Stimulated activated CD8-positive, alpha-beta memory T cell treated with anti-CD3 and anti-CD28 coated beads, Interleukin-7, amount 100 ng/mL, for 48 hours (primary cell): ENCODE results near the gene ROR2.
A peak's percentile ranks its signal among the peaks of the same experiment; 100 is the strongest.

Source experiments
- DNase-seq, 2 donors: peaks; one replicate each; pipeline ENCODE4 v3.0.0-alpha.2; 2020; ENCODE audit warnings: low read depth in 1 of 2; ENCODE audit errors: extremely low read depth in 1 of 2

The ROR2 gene

DNA sequence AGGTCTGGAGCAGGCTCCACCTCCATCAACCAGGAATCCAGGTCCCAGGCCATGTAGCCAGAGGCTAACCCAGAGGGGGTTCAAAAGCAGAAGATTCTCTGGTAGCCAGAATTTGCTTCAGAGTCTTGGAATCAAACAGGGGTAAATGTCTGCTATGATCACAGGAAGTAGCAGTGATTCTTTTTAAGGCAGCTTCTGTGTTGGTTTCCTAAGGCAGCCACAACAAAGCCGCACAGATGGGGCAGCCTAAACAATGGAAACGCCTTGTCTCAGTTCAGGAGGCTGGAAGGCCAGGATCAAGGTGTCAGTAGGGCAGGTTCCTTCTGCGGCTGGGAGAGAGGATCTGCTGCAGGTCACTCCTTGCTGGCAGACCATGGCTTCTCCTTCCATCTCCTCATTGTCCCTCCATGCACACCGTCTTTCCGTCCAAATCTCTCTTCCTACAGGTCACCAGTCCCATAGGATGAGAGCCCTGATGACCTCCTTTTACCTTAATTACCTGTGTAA is 167.3 kb downstream of the ROR2 start:
- no peak for DNase-seq

DNA sequence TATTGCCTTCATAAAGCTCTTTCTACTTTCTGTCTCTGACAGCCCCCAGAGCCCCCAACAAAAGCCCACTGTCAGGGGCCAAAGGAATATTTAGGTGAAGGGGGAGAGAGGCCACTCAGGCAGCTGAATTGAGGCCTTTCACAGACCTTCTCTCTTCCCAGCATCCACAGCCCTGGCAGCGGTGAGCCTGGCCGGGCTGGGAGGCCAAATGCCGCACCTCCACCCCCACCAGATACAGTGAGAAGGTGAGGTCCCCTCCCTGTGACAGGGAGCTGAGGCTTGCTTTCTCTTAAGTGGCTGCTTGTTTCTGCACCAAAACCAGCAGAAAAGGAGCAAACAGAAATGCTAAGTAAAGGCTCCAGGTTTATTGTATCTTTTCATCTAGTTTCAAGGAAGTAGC is 168.1 kb downstream of the ROR2 start:
- no peak for DNase-seq

GRCh38 chr9:91781116-91781515 is 168.9 kb downstream of the ROR2 start:
- no peak for DNase-seq

GRCh38 chr9:91778031-91778430 is 172.0 kb downstream of the ROR2 start:
- no peak for DNase-seq

GRCh38 chr9:91777292-91777830 is 172.7 kb downstream of the ROR2 start:
- no peak for DNase-seq

GRCh38 chr9:91776409-91777291 is 173.4 kb downstream of the ROR2 start:
- DNase-seq = no peak

DNA sequence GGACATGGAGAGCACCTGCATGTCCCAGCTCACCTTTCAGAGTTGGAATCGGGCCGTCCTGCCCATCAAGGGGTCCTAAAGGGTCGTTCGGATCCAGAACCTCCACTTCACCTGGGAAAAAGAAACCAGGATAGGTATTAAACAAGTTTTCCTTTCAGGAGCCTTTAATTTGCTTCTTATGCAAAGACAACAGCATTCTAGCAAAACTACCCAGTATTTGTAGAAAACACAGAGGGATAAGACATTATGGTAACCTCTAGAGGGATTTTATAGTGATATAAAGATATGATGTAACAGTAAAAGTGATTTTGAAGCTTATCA is 174.4 kb downstream of the ROR2 start:
- DNase-seq = no peak

DNA sequence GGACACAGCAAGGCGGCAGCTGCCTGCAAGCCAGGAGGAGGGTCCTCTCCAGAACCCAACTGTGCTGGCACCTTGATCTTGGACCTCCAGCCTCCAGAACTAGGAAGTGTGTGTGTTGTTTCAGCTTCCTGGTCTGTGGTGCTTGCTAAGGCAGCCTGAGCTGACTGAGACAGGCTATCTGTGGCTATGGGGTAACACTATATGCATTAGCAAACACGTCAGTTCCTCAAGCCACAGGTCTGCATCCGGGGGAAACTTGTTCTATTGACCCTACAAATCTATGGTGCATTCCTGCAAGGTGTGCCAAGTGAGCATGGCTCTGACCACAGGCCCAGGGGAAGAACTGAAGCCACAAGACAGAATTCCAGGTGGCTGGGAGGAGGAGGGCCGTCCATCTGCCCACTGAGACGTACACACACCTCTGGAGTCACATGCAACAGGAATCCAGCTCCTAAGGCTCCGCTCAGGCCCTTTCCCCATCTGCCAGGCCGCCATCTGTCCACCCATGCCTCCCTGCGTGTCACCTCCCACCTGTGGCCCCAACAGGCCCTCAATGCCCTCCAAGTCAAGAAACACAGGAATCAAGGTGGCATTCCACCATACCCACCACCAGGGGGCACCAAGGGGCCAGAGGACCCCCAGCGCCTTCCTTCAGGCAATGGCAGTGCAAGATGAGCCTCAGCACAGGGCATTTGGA is 174.9 kb downstream of the ROR2 start:
- DNase-seq = peak; percentile 39 to 47

GRCh38 chr9:91773156-91773555 is 176.9 kb downstream of the ROR2 start:
- no peak for DNase-seq

- no peak for DNase-seq
Measured at GRCh38 chr9:91771864-91772263, 178.2 kb downstream of the ROR2 start.

DNA sequence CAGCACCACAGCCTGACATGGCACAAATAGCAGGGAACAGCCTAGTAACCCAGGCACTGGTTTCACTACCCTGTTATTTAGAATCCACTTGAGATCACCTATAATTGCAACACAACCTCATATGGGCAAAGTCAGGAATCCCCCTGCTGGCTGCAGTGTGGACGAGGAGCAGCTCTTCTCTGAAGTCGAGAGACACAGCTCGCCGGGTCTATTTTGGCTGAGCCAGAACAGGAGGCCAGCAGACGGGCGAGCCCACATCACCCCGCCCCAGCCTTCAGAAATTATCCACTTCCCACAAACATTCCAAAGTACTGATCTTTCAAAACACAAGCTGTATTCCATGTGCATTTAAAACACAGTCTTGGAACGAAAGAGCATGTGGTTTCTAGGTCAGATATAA is 179.0 kb downstream of the ROR2 start:
- DNase-seq = no peak

DNA sequence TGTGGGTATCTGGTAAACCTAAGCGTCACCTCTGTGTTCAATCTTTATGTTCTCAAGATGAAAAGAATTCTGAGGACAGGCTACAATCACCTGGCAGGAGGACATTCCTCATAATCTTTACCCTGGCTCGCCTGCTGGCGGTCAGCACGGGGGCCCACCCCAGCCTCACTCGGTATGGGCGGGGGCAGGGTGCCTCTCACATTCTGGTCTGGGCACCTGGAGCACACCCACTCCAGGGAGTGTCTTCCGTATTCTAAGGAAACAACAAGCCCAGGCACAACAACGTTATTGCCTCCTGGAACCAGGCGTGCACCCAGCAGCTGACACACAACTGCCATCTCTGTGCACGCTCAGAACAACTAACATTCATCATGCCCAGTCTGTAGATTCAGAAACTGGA is 179.8 kb downstream of the ROR2 start:
- no peak for DNase-seq

- DNase-seq = no peak
Measured at GRCh38 chr9:91768977-91769916, 180.8 kb downstream of the ROR2 start.

GRCh38 chr9:91768507-91768906 is 181.5 kb downstream of the ROR2 start:
- no peak for DNase-seq

GRCh38 chr9:91766315-91767069 is 183.5 kb downstream of the ROR2 start:
- DNase-seq = no peak

- DNase-seq = no peak
Measured at GRCh38 chr9:91765296-91765695, 184.7 kb downstream of the ROR2 start.

GRCh38 chr9:91764661-91765060 is 185.4 kb downstream of the ROR2 start:
- no peak for DNase-seq

DNA sequence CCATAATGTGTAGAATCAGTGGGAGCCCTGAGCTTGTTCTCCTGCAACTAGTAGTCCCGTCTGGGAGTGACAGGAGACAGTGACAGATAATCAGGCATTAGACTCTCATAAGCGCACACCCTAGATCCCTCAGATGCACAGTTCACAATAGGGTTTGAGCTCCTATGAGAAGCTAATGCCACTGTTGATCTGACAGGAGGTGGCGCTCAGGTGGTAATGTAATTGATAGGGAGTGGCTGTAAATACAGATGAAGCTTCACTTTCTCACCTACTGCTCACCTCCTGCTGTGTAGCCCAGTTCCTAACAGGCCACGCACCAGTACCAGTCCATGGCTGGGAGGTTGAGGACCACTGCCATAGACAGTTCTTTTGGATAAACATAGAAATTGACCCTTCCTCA is 188.7 kb downstream of the ROR2 start:
- no peak for DNase-seq

- DNase-seq = no peak
Measured at GRCh38 chr9:91760906-91761305, 189.1 kb downstream of the ROR2 start.

DNA sequence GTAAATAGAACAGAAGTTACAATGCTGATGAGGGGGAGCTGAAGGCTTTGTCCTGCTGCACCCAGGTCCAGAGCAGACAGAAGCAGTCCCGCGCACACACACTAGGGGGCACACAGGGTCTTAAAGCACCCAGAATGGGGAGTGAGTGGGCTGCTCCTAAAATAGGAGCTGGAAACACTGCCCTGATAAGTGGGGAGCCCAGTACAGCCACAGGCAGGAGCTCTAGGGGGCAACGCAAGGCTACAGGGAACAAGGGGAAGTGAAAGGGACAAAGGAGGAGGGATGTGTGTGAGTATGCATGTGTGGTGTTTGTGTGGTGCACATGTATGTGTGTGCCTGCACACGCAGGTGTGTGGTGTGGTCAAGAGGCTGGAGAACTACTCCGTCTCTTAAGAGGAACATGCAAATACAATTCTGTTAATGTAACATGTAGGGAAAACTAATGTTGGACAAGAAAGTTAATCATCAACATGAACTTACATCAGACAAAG is 191.5 kb downstream of the ROR2 start:
- peak in 1 of 2 donors; percentile 11 for DNase-seq
